AG10803 (cell line): Measurements from ENCODE around the gene TUBA3E.
A peak's percentile ranks its signal among the peaks of the same experiment; 100 is the strongest.
"Not testable (repeated sequence)": the region's sequence is repeated elsewhere in the genome, so short reads cannot be mapped to it uniquely, and the experiment has no call there.

Experiments
- DNase-seq: peaks from one replicate; pipeline ENCODE4 v3.0.0; 2010; ENCODE audit warnings: low read depth
- H3K4me3 ChIP-seq: 2 replicates; pipeline ENCODE4 v1.5.1; 2011; ENCODE audit warnings: mild to moderate bottlenecking, low read length, control low read depth
- CTCF ChIP-seq: conservative IDR thresholded peaks from 2 replicates; pipeline ENCODE4 v1.5.1; 2011; ENCODE audit warnings: mild to moderate bottlenecking, low read length, control low read depth, inconsistent platforms

The TUBA3E gene

GRCh38 chr2:130160131-130160530 lies 38.1 kb downstream of the TUBA3E start:
- H3K4me3 ChIP-seq: no peak overlapping the region
- DNase-seq: no peak
- TF ChIP-seq CTCF: no peak

- not testable (repeated sequence) for DNase-seq, H3K4me3 ChIP-seq
Measured at GRCh38 chr2:130159376-130159775, 38.9 kb downstream of the TUBA3E start.

GRCh38 chr2:130158631-130159030 lies 39.6 kb downstream of the TUBA3E start:
- no peak for DNase-seq
- TF ChIP-seq CTCF: no peak
- H3K4me3 ChIP-seq: no peak overlapping the region

- not testable (repeated sequence) for DNase-seq, H3K4me3 ChIP-seq
Measured at GRCh38 chr2:130157825-130158514, 40.3 kb downstream of the TUBA3E start.

- not testable (repeated sequence) for H3K4me3 ChIP-seq
- DNase-seq: peak; percentile 4
Measured at GRCh38 chr2:130157354-130157753, 40.9 kb downstream of the TUBA3E start.

- DNase-seq: no peak
- no peak for TF ChIP-seq CTCF
- no peak overlapping the region for H3K4me3 ChIP-seq
Measured at GRCh38 chr2:130156624-130157004, 41.6 kb downstream of the TUBA3E start.

- H3K4me3 ChIP-seq: not testable (repeated sequence)
- peak; percentile 39 for DNase-seq
- TF ChIP-seq CTCF: peak; percentile 47
Measured at GRCh38 chr2:130155956-130156623, 42.1 kb downstream of the TUBA3E start.

- no peak overlapping the region for H3K4me3 ChIP-seq
- TF ChIP-seq CTCF: no peak
Measured at GRCh38 chr2:130154773-130155765, 43.2 kb downstream of the TUBA3E start.

GRCh38 chr2:130154423-130154770 lies 43.8 kb downstream of the TUBA3E start:
- not testable (repeated sequence) for DNase-seq

More at GRCh38 chr2:130154773-130155765, 43.2 kb downstream of the TUBA3E start:
- DNase-seq: no peak

GRCh38 chr2:130153721-130154422 lies 44.4 kb downstream of the TUBA3E start:
- H3K4me3 ChIP-seq, DNase-seq: not testable (repeated sequence)

More at GRCh38 chr2:130154423-130154770, 43.8 kb downstream of the TUBA3E start:
- H3K4me3 ChIP-seq: not testable (repeated sequence)
